HG02970 (cell line): ENCODE results near the gene ARPC1B.
"Not testable (repeated sequence)": the region's sequence is repeated elsewhere in the genome, so short reads cannot be mapped to it uniquely, and the experiment has no call there.

Source experiments
- ATAC-seq: cut with Tn5 transposase; IDR thresholded peaks from one replicate; pipeline ENCODE4 v1.9.1; 2021; ENCODE audit warnings: mild to moderate bottlenecking, moderate library complexity, moderate number of reproducible peaks; ENCODE audit not compliant: unreplicated experiment, low FRiP score

ARPC1B gene

GRCh38 chr7:99387239-99387635 lies 12.7 kb downstream of the ARPC1B start:
- not testable (repeated sequence) for ATAC-seq

- no peak for ATAC-seq
These were observed 13.4 kb downstream of the ARPC1B start for GRCh38 chr7:99387912-99388311.

GRCh38 chr7:99389772-99390171 lies 15.2 kb downstream of the ARPC1B start:
- ATAC-seq: no peak

- ATAC-seq: no peak
These were observed 16.5 kb downstream of the ARPC1B start for GRCh38 chr7:99390941-99391602.

GRCh38 chr7:99392046-99392445 lies 17.5 kb downstream of the ARPC1B start:
- ATAC-seq: no peak

GRCh38 chr7:99392659-99393354 lies 18.3 kb downstream of the ARPC1B start:
- ATAC-seq: no peak

GRCh38 chr7:99393355-99394187 lies 19.0 kb downstream of the ARPC1B start:
- no peak for ATAC-seq

GRCh38 chr7:99394188-99394502 lies 19.6 kb downstream of the ARPC1B start:
- ATAC-seq: no peak

GRCh38 chr7:99395616-99396327 lies 21.2 kb downstream of the ARPC1B start:
- no peak for ATAC-seq

GRCh38 chr7:99396418-99397296 lies 22.1 kb downstream of the ARPC1B start:
- no peak for ATAC-seq

- no peak for ATAC-seq
These were observed 22.9 kb downstream of the ARPC1B start for GRCh38 chr7:99397297-99397983.

GRCh38 chr7:99398891-99399445 lies 24.4 kb downstream of the ARPC1B start:
- no peak for ATAC-seq

GRCh38 chr7:99399597-99399996 lies 25.1 kb downstream of the ARPC1B start:
- ATAC-seq: no peak

GRCh38 chr7:99402854-99403253 lies 28.3 kb downstream of the ARPC1B start:
- no peak for ATAC-seq

- ATAC-seq: no peak
These were observed 29.2 kb downstream of the ARPC1B start for GRCh38 chr7:99403764-99404163.

- no peak for ATAC-seq
These were observed 29.9 kb downstream of the ARPC1B start for GRCh38 chr7:99404235-99404976.

GRCh38 chr7:99404977-99405320 lies 30.4 kb downstream of the ARPC1B start:
- no peak for ATAC-seq

- ATAC-seq: no peak
These were observed 32.0 kb downstream of the ARPC1B start for GRCh38 chr7:99406557-99406956.
